Progenitor cell of endocrine pancreas (in vitro differentiated cells): Measurements from ENCODE around the gene ARHGEF10L. TPM values are rescaled to one million over a fixed set of nuclear protein-coding genes. Genes with fewer than 3 reads are reported as not detected.

Experiments used
- DNase-seq: peaks from one replicate; pipeline ENCODE4 v3.0.0; 2021; ENCODE audit warnings: low spot score; ENCODE audit not compliant: unreplicated experiment
- H3K27ac Mint-ChIP-seq: 2 replicates; pipeline ENCODE4 v1.8.0; 2021; ENCODE audit warnings: mild to moderate bottlenecking, moderate library complexity, mixed read lengths
- H3K27me3 Mint-ChIP-seq: 2 replicates; pipeline ENCODE4 v1.8.0; 2021; ENCODE audit warnings: mixed read lengths
- H3K36me3 Mint-ChIP-seq: 2 replicates; pipeline ENCODE4 v1.8.0; 2022; ENCODE audit warnings: mixed read lengths; ENCODE audit not compliant: insufficient read depth
- H3K4me1 Mint-ChIP-seq: 2 replicates; pipeline ENCODE4 v1.8.0; 2021; ENCODE audit warnings: low read depth, mixed read lengths
- H3K4me3 Mint-ChIP-seq: 2 replicates; pipeline ENCODE4 v1.8.0; 2021; ENCODE audit warnings: low read depth, mild to moderate bottlenecking, moderate library complexity, mixed read lengths
- H3K9me3 Mint-ChIP-seq: 2 replicates; pipeline ENCODE4 v1.8.0; 2021; ENCODE audit warnings: low read depth, mixed read lengths
- CTCF ChIP-seq: fragments of 200-600 bp; sonication (generic); IDR thresholded peaks from one replicate; pipeline ENCODE4 v1.5.0; 2021; ENCODE audit warnings: antibody characterized with exemption, mild to moderate bottlenecking; ENCODE audit not compliant: unreplicated experiment
- total RNA-seq: library from RNA; stranded (reverse); gene quantifications from 2 replicates; pipeline ENCODE4 v1.2.1, GENCODE V29; 2021

ARHGEF10L gene
- total RNA-seq, 1 donor from 2014 or later: 31.3 TPM

GRCh38 chr1:17510138-17510537 lies 29.4 kb upstream of the ARHGEF10L start:
- Mint-ChIP-seq H3K27ac (no peak overlapping the region), H3K4me1 (no peaks in the 10 kb centered on the region), H3K36me3 (no peaks in the 10 kb centered on the region), H3K4me3 (no peak overlapping the region), H3K9me3 (no peaks in the 10 kb centered on the region), H3K27me3 (peaks cover 30% of the 10 kb centered on the region)
- no peak for DNase-seq
- no peak for TF ChIP-seq CTCF

- H3K27ac Mint-ChIP-seq: no peak overlapping the region
- H3K4me1 Mint-ChIP-seq: no peaks in the 10 kb centered on the region
- DNase-seq: no peak
- peaks cover 33% of the 10 kb centered on the region for H3K27me3 Mint-ChIP-seq
- H3K36me3 Mint-ChIP-seq: no peaks in the 10 kb centered on the region
- no peak overlapping the region for H3K4me3 Mint-ChIP-seq
- H3K9me3 Mint-ChIP-seq: no peaks in the 10 kb centered on the region
- TF ChIP-seq CTCF: no peak
Measured at GRCh38 chr1:17511188-17511587, 28.3 kb upstream of the ARHGEF10L start.

GRCh38 chr1:17513131-17513530 lies 26.4 kb upstream of the ARHGEF10L start:
- H3K27me3 Mint-ChIP-seq: peaks cover 39% of the 10 kb centered on the region
- no peaks in the 10 kb centered on the region for H3K36me3 Mint-ChIP-seq
- H3K4me3 Mint-ChIP-seq: no peak overlapping the region
- TF ChIP-seq CTCF: no peak
- H3K27ac Mint-ChIP-seq: no peak overlapping the region
- H3K4me1 Mint-ChIP-seq: peaks cover 8% of the 10 kb centered on the region
- no peaks in the 10 kb centered on the region for H3K9me3 Mint-ChIP-seq
- DNase-seq: no peak

- Mint-ChIP-seq H3K27me3 (peaks cover 40% of the 10 kb centered on the region), H3K27ac (no peak overlapping the region), H3K36me3 (no peaks in the 10 kb centered on the region), H3K4me3 (no peak overlapping the region), H3K4me1 (peaks cover 8% of the 10 kb centered on the region), H3K9me3 (no peaks in the 10 kb centered on the region)
- TF ChIP-seq CTCF: no peak
- no peak for DNase-seq
Measured at GRCh38 chr1:17514776-17515175, 24.7 kb upstream of the ARHGEF10L start.

- no peak overlapping the region for H3K4me3 Mint-ChIP-seq
- peaks cover 8% of the 10 kb centered on the region for H3K4me1 Mint-ChIP-seq
- H3K27ac Mint-ChIP-seq: no peak overlapping the region
- no peaks in the 10 kb centered on the region for H3K36me3 Mint-ChIP-seq
- no peak for DNase-seq
- H3K9me3 Mint-ChIP-seq: no peaks in the 10 kb centered on the region
- TF ChIP-seq CTCF: no peak
- H3K27me3 Mint-ChIP-seq: peaks cover 40% of the 10 kb centered on the region
Measured at GRCh38 chr1:17515902-17516301, 23.6 kb upstream of the ARHGEF10L start.
